HG03045 (cell line): ENCODE results near the gene SBNO2.
"Not testable (repeated sequence)": the region's sequence is repeated elsewhere in the genome, so short reads cannot be mapped to it uniquely, and the experiment has no call there.

ENCODE experiments used
- ATAC-seq: cut with Tn5 transposase; IDR thresholded peaks from one replicate; pipeline ENCODE4 v1.9.1; 2021; ENCODE audit warnings: mild to moderate bottlenecking, moderate library complexity; ENCODE audit not compliant: unreplicated experiment

The SBNO2 gene

DNA sequence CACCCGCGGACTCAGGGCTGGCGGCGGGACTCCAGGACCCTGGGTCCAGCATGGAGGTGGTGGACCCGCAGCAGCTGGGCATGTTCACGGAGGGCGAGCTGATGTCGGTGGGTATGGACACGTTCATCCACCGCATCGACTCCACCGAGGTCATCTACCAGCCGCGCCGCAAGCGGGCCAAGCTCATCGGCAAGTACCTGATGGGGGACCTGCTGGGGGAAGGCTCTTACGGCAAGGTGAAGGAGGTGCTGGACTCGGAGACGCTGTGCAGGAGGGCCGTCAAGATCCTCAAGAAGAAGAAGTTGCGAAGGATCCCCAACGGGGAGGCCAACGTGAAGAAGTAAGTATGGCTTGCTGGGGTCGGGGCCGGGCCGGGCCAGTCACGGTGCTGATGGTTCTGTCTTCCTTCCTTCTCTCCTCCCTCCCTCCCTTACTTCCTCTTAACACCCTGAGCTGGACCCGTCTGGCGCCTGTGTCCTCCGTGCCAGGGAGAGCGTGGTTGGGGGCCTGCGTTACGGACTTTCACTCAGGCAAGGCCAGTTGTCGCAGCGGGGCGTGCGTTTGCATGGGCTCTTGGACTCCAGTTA lies 32.9 kb upstream of the SBNO2 start:
- ATAC-seq = no peak

DNA sequence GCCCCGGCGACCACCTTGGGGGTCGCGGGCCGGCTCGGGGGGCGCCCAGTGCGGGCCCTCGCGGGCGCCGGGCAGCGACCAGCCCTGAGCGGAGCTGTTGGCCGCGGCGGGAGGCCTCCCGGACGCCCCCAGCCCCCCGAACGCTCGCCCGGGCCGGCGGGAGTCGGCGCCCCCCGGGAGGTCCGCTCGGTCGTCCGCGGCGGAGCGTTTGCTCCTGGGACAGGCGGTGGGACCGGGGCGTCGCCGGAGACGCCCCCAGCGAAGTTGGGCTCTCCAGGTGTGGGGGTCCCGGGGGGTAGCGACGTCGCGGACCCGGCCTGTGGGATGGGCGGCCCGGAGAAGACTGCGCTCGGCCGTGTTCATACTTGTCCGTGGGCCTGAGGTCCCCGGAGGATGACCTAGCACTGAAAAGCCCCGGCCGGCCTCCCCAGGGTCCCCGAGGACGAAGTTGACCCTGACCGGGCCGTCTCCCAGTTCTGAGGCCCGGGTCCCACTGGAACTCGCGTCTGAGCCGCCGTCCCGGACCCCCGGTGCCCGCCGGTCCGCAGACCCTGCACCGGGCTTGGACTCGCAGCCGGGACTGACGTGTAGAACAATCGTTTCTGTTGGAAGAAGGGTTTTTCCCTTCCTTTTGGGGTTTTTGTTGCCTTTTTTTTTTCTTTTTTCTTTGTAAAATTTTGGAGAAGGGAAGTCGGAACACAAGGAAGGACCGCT lies 32.2 kb upstream of the SBNO2 start:
- no peak for ATAC-seq

DNA sequence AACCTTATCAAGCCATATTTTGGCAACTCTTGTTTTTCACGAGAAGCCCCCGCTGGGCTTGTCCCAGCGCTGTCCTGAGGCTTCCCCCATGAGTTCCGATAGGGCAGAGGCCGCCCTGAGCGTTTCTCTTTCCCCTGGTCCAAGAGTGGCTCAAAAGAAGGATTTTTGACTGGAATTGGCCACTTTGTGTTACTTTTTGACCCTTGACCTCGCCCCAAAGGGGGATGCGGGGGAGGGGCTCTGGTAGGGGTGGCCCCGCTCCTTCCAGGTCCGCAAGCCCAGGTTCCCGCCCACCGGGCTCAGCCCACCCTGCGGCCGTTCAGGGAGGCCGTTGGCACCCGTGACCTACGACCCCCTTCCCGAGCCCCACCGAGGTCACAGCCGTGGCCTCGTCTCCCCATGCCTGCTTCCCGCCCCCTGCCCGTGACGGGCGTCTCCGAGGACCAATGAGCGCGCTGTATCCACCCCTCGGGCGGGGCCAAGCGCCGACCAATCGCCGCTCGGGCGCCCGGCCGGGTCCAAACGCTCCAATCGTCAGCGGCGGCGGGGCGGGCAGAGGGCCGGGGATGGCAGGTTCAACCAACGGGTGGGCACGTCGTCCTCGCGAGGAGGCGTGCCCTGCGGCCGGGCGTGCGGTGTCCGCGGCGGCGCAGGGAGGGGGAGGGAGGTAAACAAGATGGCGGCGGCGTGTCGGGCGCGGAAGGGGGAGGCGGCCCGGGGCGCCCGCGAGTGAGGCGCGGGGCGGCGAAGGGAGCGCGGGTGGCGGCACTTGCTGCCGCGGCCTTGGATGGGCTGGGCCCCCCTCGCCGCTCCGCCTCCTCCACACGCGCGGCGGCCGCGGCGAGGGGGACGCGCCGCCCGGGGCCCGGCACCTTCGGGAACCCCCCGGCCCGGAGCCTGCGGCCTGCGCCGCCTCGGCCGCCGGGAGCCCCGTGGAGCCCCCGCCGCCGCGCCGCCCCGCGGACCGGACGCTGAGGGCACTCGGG lies 31.3 kb upstream of the SBNO2 start, which contains the start of gene STK11:
STK11 (plus strand) TSS at position 665 of the 986 bp plus-strand sequence. CDS start 1,136 bp downstream, outside the sequence.
- ATAC-seq = peak; percentile 88

DNA sequence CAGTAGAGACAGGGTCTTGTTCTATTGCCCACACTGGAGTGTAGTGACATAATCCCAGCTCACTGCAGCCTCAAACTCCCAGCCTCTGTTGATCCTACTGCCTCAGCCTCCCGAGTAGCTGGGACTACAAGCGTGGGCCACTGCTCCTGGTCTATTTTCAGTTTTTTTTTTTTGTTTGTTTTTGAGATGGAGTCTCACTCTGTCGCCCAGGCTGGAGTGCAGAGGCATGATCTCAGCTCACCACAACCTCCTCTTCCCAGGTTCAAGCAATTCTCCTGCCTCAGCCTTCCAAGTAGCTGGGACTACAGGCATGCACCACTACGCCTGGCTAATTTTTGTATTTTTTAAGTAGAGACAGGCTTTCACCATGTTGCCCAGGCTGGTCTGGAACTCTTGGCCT lies 26.5 kb upstream of the SBNO2 start:
- ATAC-seq = not testable (repeated sequence)

DNA sequence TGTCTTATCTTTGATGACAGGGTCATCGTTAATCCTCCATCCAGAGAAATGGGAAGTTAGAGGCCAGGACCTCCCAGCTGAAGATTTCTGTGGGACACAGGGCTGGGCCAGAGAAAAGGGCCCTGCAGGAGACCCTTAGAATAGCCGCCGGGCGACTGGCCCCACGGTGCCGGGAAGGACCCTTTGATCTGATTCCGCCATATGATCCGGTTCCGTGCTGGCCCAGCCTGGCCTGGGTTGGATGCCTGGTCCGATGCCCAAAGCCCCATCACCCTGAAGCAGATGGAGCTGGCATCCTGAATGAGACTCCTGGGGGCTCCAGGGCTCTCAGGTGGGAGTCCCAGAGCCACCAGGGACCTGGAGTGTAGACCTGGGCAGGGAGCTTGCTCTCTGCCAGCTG lies 25.5 kb upstream of the SBNO2 start:
- ATAC-seq = no peak

DNA sequence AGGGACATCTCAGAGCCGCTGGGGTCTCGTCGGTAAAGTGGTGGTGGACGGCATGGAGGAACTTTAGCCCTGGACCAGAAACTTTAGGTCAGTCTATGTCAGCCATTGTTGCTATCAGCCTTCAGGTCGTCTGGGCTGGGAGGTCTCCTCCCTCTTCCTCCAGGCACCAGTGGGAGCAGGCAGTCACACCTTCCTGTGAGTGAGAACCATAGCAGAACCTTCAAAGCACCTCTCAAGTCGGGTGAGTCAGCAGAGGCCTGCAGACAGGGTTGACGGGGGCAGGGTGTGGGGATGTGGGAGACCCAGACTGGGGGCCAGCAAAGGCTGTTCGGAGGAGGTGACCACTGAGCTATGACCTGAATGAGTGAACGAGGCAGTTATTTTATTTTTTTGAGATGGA lies 15.4 kb upstream of the SBNO2 start:
- ATAC-seq = no peak

DNA sequence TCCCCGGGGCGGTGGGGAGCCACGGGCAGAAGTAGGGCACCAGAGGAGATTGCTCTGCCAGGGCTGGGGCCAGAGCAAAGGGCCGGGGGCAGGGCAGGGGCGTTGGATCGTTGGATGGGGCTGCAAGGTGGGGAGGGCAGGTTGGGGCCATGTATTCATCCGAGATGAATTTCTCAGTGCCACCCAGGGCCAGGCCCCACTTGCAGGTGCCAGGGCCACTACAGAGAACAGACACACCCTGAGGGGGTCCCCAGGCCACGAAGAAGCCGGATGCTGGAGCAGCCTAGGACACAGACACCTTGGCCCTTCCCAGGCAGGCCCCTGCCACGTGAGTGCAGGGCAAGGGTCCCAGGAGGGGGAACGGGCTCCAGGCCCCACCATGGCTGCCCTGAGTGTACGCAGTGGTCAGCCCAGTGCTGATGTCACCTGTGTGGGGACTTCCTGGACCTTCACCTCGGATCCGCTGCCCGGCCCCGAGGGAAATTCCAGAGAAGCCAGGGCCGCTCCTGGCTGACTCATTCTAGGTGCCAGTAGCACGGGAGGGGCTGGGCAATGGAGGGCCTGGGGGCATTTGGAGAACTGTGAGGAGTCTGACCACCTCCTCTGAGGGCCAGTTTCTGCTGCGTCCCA lies 9.6 kb upstream of the SBNO2 start:
- ATAC-seq = no peak

DNA sequence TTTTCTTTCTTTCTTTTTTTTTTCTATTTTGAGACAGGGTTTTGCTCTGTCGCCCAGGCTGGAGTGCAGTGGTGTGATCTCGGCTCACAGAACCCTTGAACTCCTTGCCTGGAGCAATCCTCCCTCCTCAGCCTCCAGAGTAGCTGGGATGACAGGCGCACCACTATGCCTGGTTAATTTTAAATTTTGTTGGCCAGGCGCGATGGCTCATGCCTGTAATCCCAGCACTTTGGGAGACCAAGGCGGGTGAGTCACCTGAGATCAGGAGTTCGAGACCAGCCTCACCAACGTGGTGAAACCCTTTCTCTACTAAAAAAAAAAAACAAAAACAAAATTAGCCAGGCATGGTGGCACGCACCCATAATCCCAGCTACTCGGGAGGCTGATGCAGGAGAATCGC lies 8.7 kb upstream of the SBNO2 start:
- ATAC-seq = no peak

DNA sequence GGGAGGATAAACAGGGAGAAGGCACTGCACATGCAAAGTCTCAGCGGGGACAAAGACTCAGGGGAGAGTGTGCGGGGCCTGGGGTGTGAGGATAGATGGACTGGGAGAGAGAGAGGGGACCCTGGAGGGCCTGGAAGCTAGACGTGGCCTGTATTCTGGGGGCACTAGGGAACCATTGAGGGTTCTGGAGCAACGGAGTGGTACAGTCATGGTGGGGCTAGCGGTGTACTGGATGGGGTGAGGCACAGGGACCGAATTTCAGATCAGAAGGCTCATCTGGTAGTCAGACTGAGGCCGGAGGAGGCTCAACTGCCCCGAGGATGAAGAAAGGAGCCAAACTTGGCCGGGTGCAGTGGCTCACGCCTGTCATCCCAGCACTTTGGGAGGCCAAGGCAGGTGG lies 8.0 kb upstream of the SBNO2 start:
- no peak for ATAC-seq

DNA sequence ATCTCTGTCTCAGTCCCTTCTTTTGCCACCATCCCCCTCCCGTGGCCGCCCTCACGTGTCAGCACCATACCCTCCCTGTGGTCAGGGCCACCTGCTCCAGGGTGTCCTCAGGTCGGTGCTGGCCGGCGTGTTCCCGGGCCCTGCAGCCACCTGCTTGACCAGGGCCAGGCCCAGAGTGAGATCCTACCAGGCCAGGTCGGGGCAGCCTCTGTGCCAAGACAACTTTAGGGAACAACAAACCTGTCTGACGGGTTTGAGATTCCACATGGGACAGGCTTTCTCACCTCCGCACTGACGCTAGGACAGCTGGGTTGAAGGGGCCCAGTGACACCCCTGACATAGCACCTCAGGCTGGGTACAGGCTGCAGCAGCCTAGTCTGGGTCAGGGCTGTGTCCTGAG lies 7.5 kb upstream of the SBNO2 start:
- no peak for ATAC-seq

DNA sequence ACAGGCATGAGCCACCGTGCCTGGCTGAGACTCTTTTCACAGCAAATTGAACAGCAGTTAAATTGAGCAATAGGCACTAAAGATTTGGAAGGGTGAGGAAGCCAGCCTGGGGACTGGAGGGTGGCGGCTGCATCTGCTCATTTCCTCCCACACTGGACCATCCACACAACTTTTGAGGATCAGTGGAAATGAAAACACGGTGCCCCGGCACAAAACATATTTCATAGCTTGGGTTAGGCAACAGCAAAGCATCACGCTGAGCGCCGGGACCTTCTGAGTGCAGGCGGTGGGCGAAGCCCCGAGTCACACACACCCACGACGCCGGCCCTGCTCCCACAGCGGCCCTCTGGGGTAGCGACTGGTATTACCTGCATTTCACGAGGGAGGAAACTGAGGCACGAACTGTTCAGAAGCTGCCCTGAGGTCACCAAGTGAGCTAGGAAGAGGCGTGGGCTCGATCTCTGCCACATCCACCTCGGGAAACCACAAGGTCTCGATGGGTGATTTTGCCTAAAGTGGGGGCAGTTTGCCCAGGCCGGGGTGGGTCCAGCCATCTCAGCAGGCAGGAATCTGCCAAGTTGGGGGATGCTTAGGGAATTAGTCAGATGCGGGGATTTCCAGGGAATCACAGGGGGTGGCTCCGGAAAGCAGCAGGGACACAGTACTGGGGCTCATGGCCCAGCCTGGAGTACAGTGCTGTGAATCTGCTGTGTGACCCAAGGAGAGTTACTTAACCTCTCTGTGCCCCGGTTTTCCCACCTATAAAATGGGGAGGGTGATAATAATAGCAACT lies 3.5 kb upstream of the SBNO2 start:
- no peak for ATAC-seq

DNA sequence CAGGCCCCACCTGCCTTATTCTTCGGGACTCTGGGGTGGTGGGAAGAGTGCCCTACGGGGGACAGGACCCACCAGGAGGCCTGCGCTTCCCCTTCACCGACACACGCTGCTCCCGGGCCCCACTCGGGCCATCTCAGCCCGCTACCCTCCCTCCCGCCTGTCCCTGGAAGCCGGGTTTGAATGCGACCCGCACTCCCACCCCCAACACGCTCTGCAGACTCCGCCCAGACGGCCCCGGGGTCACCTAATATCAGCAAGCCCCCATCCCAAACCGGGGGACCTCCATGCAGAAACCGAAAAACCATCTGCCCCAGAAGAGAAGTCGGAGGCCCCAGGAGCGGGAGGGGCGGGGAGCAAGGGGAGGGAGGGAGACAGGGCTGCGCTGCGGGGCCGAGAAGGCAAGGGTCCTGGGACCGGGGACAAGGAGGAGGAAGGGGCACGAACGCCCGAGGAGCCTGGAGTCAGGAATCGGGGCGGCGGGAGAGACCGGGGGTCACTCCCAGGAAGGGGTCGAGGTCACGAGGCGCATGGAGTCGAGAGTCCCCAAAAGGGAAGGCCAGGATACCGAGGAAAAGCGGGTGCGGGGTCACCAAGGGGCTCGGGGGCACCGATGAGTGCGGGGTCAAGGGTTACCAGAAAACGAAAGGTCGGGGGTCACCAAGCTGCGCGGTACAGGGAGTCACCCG lies 766 bp downstream of the SBNO2 start:
- ATAC-seq = no peak

DNA sequence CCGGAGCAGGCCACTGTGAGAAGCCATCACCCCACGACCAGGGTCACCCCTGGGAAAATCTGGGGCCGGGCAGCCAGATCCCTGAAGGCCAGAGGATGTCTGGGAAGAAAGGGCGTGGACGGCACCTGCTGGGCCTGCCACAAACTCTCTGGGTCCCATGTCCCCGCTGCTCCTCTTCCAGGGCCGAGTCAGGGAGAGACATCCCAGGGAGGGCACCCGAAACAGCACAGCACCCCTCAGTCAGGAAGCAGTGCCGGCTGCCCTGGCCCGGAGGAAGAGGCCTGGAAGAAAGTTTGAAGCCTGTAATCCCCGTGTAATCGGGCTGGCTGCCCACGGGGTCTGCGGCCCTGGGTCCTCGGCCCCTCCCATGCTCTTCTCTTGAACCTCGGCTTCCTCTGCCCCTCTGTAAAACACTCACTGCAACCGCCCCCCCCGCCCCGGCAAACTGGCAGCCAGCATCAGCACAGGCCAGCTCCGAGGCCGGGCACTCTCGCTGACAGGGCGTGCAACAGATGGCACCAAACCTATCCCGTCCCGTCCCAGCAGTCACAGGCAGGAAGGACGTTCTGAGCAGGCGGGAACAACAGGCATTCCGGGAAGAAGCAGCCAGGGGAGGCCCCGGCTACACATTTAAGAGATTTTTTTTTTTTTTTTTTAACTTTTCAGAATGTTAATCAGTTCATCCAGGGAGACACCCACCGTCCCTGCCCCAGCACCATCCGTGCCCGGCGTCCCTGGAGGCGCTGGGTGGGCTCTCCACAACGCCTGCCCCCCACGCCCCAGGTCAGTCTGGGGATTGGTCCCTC lies 1.5 kb downstream of the SBNO2 start:
- ATAC-seq = no peak

DNA sequence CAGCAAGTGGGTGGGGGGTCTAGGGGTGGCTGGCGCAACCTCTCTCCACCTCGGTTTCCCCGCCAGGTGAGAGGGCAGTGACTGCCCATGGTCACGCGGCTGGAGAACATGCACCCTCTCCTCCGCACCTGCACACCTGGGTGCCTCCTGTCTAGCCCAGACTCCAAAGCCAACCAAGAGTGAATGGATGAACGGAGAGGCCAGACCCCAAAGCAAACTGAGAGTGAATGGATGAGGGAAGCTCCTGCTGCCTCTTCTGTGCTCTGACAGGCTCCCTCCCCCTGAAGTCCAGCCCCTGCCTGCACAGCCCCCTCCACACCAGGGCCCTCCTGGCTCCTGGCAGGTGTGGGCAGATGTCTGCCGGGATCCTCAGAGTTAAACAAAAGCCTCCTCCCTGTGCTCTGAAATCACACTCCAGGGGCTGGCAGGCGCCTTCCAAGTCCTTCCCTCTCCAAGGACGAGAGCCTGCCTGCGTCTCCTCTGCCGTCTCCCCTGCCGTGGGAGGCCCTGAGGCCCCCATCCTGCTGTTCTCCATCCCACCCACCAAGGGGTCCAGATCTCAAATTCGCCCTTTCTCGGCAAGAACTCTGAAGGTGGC lies 2.2 kb downstream of the SBNO2 start:
- ATAC-seq = no peak

DNA sequence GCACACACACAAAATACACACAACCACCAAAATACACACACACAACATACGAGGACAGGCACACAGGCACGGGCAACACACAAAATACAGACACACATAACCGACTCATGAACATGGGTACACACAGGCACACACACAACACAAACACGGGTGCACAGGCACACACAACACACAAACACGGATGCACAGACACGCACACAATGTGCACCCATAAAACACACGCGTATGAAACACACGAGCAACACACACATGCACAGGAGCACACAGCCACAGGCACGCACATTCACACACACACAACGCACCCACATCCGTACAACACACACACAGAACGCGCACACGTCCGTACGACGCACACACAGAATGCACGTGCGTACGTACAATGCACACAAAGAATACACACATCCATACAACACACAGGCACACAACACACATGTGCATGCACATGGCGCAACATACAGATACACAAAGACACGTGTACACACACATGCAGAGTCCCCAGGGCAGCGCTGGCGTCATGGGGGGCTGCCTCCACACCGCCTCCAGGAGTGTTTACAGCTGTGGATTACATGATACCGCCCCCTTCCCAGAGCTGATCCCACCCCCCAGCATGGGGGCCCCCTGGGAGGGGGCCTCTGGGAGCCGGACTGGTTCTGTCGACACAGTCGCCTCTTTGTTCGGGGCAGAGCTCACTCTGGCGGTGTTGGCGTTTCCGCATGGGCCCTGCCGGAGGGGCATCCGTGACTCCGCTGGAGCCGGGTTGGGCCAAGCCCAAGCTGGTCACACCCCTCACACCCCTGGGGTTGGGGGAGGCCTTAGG lies 2.9 kb downstream of the SBNO2 start:
- ATAC-seq = no peak

DNA sequence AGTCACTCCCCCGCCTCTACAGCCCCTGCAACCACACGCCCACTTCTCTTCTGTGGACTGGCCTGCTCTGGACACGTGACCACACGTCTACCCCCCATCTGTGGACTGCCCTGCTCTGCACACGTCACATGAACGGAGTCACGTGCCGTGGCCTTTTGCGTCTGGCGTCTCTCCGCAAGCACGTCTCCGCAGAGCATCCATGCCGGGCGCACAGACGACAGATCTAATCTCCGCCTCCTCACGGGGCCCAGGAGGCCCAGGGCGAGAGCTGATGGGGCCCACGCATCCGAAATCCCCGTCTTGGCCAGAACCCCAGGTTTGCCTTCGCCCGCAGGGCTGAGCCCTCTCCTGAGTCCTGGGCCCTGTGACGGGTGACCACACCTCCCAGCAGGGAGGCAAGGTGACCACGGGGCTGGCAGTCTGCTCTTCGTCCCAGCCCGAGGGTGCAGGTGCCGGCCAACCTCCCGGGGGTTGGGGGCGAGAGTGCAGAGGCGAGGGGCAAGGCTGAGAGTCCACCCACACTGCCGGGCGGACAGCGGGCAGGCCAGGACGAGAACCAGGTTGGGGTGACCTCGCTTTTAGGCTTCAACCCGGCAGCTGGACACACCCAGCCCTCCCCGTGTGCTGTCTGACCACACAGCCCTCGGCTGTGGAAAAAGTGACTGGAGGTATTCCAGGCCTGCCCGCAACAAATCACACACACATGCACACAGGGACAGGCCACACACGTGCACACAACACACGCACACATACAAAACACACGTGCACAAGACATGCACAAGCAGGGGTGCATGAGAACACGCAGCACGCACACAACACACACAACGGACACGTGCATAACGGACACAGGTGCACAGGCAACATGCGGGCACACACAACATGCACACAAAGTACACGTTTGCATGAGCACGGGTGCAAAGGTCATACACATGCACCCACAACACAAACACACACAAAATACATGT lies 3.9 kb downstream of the SBNO2 start:
- no peak for ATAC-seq

DNA sequence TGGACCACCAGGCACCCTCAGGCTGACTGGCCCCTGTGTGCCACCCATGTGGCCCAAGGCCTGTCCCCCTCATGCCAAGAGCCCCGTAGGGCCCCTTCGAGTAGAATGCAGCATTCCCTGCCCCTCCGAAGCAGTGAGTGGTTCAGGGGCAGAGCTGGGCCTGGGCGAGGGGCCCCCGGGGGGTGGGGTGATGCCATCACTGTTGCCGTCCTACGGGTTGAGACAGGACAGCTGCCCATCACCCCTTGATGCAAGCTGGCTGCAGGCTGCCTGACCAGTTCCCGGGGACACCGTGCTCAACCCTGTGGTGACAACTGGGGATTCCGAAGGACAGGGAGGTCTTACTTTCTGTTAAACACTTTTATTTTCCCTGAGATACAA lies 4.7 kb downstream of the SBNO2 start:
- ATAC-seq = no peak
